ENCODE data around the gene MAPK8IP1.

Gene MAPK8IP1

DNA sequence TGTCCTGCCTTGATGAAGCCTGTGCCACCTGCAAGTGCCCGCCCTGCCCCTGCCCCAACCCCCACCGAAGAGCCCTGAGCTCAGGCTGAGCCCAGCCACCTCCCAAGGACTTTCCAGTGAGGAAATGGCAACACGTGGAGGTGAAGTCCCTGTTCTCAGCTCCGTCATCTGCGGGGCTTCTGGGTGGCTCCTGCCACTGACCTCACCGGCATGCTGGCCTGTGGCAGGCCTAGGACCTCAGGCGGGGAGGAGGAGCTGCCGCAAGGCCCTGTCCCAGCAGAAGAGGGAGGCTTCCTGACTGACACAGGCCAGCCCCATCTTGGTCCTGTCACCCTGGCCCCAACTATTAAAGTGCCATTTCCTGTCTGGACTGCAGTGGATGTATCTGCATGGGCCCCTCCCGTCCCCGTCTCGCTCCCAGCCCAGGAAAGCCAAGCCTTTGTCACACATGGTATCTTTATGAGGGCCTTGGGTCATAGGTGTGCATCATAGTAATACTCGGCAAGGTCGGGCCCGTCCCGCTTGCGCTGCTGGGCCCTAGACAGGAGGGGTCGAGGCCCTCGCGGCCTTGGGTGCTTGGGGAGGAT is 20.7 kb downstream of the MAPK8IP1 start:
- 72% methylated on average over 19 of the region's 19 CpGs for WGBS
- Histone ChIP-seq H3K79me1 (replicated peaks; ENCODE audit: low read length, poor library complexity, severe bottlenecking) (peaks cover 1% of the 10 kb centered on the region), H2AK5ac (ENCODE audit: low read length, severe bottlenecking) (no peak overlapping the region), H4K8ac (ENCODE audit: low read length) (no peak overlapping the region), H3K36me3 (ENCODE audit: control insufficient read depth in 1 of 2, insufficient read depth in 2 of 2, low read depth in 1 of 2, low read length in 2 of 2) (peaks cover 40 to 55% of the 10 kb centered on the region in 2 experiments), H4K91ac (ENCODE audit: low read length) (no peak overlapping the region), H3K4me2 (ENCODE audit: low read length, poor library complexity, severe bottlenecking) (no peak overlapping the region), H2BK15ac (ENCODE audit: low read depth, poor library complexity, severe bottlenecking) (no peak overlapping the region), H3K4me1 (ENCODE audit: control insufficient read depth, insufficient read depth, low read depth, low read length) (peaks cover 8% of the 10 kb centered on the region), H3K18ac (ENCODE audit: low read depth in 1 of 2, low read length in 2 of 2) (no peak overlapping the region), H3K9me3 (ENCODE audit: control insufficient read depth, low read length) (no peaks in the 10 kb centered on the region), H3K4me3 (ENCODE audit: insufficient read depth in 1 of 2, low read depth in 1 of 2, low read length in 2 of 2) (no peak overlapping the region), H3K4ac (ENCODE audit: low read depth in 1 of 2, low read length in 2 of 2) (no peak overlapping the region), H2BK120ac (ENCODE audit: low read depth, low read length) (no peak overlapping the region), H3K23ac (ENCODE audit: low read length in 2 of 2) (no peak overlapping the region), H2AFZ (ENCODE audit: low read depth, low read length) (no peak overlapping the region), H2BK12ac (ENCODE audit: low read length in 2 of 2) (no peak overlapping the region), H3K27ac (ENCODE audit: low read length, poor library complexity, severe bottlenecking) (no peak overlapping the region), H3K9ac (ENCODE audit: low read length) (no peak overlapping the region), H3K14ac (ENCODE audit: low read length in 2 of 2) (no peak overlapping the region), H3K27me3 (ENCODE audit: control insufficient read depth in 1 of 2, insufficient read depth in 1 of 2, low read length in 2 of 2) (peaks cover 0 to 6% of the 10 kb centered on the region in 2 experiments), H2BK5ac (ENCODE audit: low read depth, low read length, poor library complexity, severe bottlenecking) (no peak overlapping the region)
- DNase-seq: peak; percentile 20

DNA sequence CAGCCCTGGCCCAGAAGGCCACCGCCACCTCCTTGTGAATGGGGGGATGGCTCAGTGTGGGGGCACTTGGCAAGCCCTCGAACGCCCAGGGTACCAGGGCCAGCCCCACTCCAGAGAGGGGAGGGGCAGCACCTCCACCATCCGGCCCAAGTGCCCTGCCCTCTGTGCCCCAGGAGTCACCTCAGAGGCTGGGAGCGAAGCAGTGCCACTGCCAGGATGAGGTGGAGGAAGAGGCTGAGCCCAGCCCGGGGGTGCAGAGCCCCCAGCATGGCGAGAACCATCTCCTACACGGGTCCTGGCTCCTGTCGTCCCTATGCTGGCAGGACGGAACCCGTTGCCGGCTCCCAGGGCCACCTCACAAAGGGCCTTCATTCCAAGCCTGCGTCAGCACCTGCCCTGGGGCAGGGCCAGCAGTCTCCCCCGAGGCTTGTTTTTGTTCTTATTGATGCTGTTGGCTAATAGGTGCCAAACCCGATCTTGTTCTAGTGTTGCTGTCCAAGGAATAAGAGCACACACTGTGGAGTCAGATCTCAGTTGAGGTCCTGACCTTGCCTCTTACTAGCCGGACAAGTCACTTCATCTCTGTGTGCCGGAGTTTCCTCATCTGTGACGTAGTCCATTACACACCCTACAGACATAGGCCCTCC is 21.6 kb downstream of the MAPK8IP1 start, which contains the start of gene FREY1:
Gene FREY1, minus strand, starts transcription at position 307 of the 647 bp plus-strand sequence. Its CDS starts 26 bp downstream, at position 281.
- Histone ChIP-seq H3K27ac (ENCODE audit: low read length, poor library complexity, severe bottlenecking) (no peak within 1 kb of the TSS), H3K4me2 (ENCODE audit: low read length, poor library complexity, severe bottlenecking) (no peak within 1 kb of the TSS), H3K4me1 (ENCODE audit: control insufficient read depth, insufficient read depth, low read depth, low read length) (peaks cover 7% of the 10 kb centered on the region), H2BK5ac (ENCODE audit: low read depth, low read length, poor library complexity, severe bottlenecking) (no peak within 1 kb of the TSS), H4K8ac (ENCODE audit: low read length) (no peak within 1 kb of the TSS), H2AK5ac (ENCODE audit: low read length, severe bottlenecking) (no peak within 1 kb of the TSS), H2BK15ac (ENCODE audit: low read depth, poor library complexity, severe bottlenecking) (no peak within 1 kb of the TSS), H3K9me3 (ENCODE audit: control insufficient read depth, low read length) (no peaks in the 10 kb centered on the region), H3K9ac (ENCODE audit: low read length) (no peak within 1 kb of the TSS), H3K4me3 (ENCODE audit: insufficient read depth in 1 of 2, low read depth in 1 of 2, low read length in 2 of 2) (no peak within 1 kb of the TSS), H3K18ac (ENCODE audit: low read depth in 1 of 2, low read length in 2 of 2) (no peak within 1 kb of the TSS), H3K36me3 (ENCODE audit: control insufficient read depth in 1 of 2, insufficient read depth in 2 of 2, low read depth in 1 of 2, low read length in 2 of 2) (peaks cover 48 to 62% of the 10 kb centered on the region in 2 experiments), H3K27me3 (ENCODE audit: control insufficient read depth in 1 of 2, insufficient read depth in 1 of 2, low read length in 2 of 2) (no peaks in the 10 kb centered on the region), H2BK12ac (ENCODE audit: low read length in 2 of 2) (no peak within 1 kb of the TSS), H2AFZ (ENCODE audit: low read depth, low read length) (no peak within 1 kb of the TSS), H3K23ac (ENCODE audit: low read length in 2 of 2) (no peak within 1 kb of the TSS), H4K91ac (ENCODE audit: low read length) (no peak within 1 kb of the TSS), H3K79me1 (replicated peaks; ENCODE audit: low read length, poor library complexity, severe bottlenecking) (no peaks in the 10 kb centered on the region), H3K4ac (ENCODE audit: low read depth in 1 of 2, low read length in 2 of 2) (no peak within 1 kb of the TSS), H3K14ac (ENCODE audit: low read length in 2 of 2) (no peak within 1 kb of the TSS), H2BK120ac (ENCODE audit: low read depth, low read length) (no peak within 1 kb of the TSS)
- peak; percentile 21 for DNase-seq
- WGBS: 88% methylated on average over 18 of the region's 18 CpGs

DNA sequence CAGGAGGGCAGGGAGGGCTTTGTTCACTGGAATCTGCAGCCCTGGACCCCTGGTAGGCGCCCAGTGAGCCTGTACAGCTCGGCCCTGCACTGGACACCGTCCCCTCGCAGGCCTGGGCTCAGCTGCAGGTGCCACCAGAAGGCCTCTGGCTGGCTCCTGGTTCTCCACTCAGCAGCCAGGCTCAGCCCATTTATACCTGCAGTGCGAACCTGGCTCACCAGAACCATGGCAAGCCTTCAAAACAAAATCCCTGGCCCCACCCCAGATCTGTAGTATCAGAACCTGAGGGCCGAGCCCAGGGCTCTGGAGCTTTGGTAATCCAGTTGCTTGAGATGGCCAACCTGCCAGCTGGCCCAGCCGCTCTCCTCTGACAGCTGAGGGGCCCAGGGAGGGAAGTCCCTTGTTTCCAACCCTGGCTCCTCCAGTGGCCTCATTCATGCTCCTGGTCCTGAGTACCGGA is 22.5 kb downstream of the MAPK8IP1 start:
- no peak overlapping the region for H4K8ac ChIP-seq (ENCODE audit: low read length)
- H2BK12ac ChIP-seq (ENCODE audit: low read length in 2 of 2): no peak overlapping the region
- H3K9me3 ChIP-seq (ENCODE audit: control insufficient read depth, low read length): no peaks in the 10 kb centered on the region
- DNase-seq: no peak
- no peak overlapping the region for H2AK5ac ChIP-seq (ENCODE audit: low read length, severe bottlenecking)
- H3K14ac ChIP-seq (ENCODE audit: low read length in 2 of 2): no peak overlapping the region
- no peak overlapping the region for H3K4ac ChIP-seq (ENCODE audit: low read depth in 1 of 2, low read length in 2 of 2)
- no peak overlapping the region for H3K4me3 ChIP-seq (ENCODE audit: insufficient read depth in 1 of 2, low read depth in 1 of 2, low read length in 2 of 2)
- no peaks in the 10 kb centered on the region for H3K79me1 ChIP-seq (replicated peaks; ENCODE audit: low read length, poor library complexity, severe bottlenecking)
- H3K23ac ChIP-seq (ENCODE audit: low read length in 2 of 2): no peak overlapping the region
- no peak overlapping the region for H3K4me2 ChIP-seq (ENCODE audit: low read length, poor library complexity, severe bottlenecking)
- 91% methylated on average over 8 of the region's 8 CpGs for WGBS
- no peak overlapping the region for H3K18ac ChIP-seq (ENCODE audit: low read depth in 1 of 2, low read length in 2 of 2)
- H4K91ac ChIP-seq (ENCODE audit: low read length): no peak overlapping the region
- no peak overlapping the region for H2BK15ac ChIP-seq (ENCODE audit: low read depth, poor library complexity, severe bottlenecking)
- no peak overlapping the region for H3K27ac ChIP-seq (ENCODE audit: low read length, poor library complexity, severe bottlenecking)
- no peak overlapping the region for H3K9ac ChIP-seq (ENCODE audit: low read length)
- no peak overlapping the region for H2BK5ac ChIP-seq (ENCODE audit: low read depth, low read length, poor library complexity, severe bottlenecking)
- no peaks in the 10 kb centered on the region for H3K27me3 ChIP-seq (ENCODE audit: control insufficient read depth in 1 of 2, insufficient read depth in 1 of 2, low read length in 2 of 2)
- peaks cover 49 to 60% of the 10 kb centered on the region in 2 experiments for H3K36me3 ChIP-seq (ENCODE audit: control insufficient read depth in 1 of 2, insufficient read depth in 2 of 2, low read depth in 1 of 2, low read length in 2 of 2)
- H3K4me1 ChIP-seq (ENCODE audit: control insufficient read depth, insufficient read depth, low read depth, low read length): peaks cover 4% of the 10 kb centered on the region
- no peak overlapping the region for H2BK120ac ChIP-seq (ENCODE audit: low read depth, low read length)
- no peak overlapping the region for H2AFZ ChIP-seq (ENCODE audit: low read depth, low read length)

DNA sequence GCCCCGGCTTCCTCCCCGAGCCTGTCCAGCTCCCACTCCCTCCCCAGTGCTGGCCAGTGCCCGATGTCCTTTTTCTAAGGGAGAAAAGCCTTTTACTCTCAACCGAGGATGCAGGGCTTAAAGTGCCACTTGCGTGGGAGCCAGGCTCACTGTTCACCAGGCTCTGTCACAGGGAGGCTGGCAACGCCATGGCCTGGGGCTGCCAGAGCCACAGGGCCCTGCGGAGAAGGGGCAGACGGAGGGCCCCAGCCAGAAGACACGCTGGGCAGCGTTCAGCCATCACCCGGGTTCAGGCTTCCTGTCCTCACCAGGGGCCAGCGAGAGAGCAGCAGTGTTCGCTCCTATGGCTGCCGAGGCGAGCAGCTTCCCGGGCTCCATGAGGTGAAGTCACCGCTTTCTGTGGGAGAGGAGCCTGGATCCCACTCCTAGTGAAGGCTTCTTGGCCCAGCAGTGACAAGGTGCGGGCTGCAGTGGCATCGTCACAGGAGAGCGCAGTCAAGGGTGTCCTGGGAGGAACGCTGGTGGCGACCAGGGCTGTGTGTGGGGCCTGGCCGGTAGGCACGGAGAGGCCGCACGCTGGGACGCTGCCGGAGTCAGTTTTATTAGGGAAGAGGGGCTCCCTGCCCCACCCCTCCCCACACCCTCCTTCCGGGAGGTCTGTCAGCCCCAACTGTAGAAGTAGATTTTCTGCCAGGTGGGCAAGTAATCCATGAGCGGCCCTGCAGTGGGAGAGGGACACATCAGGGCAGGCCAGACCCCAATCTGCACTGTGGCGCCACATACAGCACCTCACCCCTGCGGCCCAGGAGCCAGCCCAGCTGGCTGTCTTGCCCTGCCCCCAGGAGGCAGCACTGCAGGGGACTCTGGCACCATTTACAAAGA is 24.4 kb downstream of the MAPK8IP1 start:
- Histone ChIP-seq H3K4me3 (ENCODE audit: insufficient read depth in 1 of 2, low read depth in 1 of 2, low read length in 2 of 2) (no peak overlapping the region), H2BK120ac (ENCODE audit: low read depth, low read length) (no peak overlapping the region)

More for the DNA sequence above, 24.4 kb downstream of the MAPK8IP1 start:
- peaks cover 15% of the 10 kb centered on the region for H3K79me1 ChIP-seq (replicated peaks; ENCODE audit: low read length, poor library complexity, severe bottlenecking)
- no peaks in the 10 kb centered on the region for H3K27me3 ChIP-seq (ENCODE audit: control insufficient read depth in 1 of 2, insufficient read depth in 1 of 2, low read length in 2 of 2)
- H4K8ac ChIP-seq (ENCODE audit: low read length): no peak overlapping the region
- no peak overlapping the region for H3K4ac ChIP-seq (ENCODE audit: low read depth in 1 of 2, low read length in 2 of 2)
- H3K14ac ChIP-seq (ENCODE audit: low read length in 2 of 2): no peak overlapping the region
- H2AFZ ChIP-seq (ENCODE audit: low read depth, low read length): no peak overlapping the region
- no peak overlapping the region for H2BK5ac ChIP-seq (ENCODE audit: low read depth, low read length, poor library complexity, severe bottlenecking)
- peaks cover 6% of the 10 kb centered on the region for H3K4me1 ChIP-seq (ENCODE audit: control insufficient read depth, insufficient read depth, low read depth, low read length)
- H2AK5ac ChIP-seq (ENCODE audit: low read length, severe bottlenecking): no peak overlapping the region
- WGBS: 89% methylated on average over 29 of the region's 32 CpGs
- H3K18ac ChIP-seq (ENCODE audit: low read depth in 1 of 2, low read length in 2 of 2): no peak overlapping the region
- no peak overlapping the region for H3K4me2 ChIP-seq (ENCODE audit: low read length, poor library complexity, severe bottlenecking)
- no peak overlapping the region for H2BK15ac ChIP-seq (ENCODE audit: low read depth, poor library complexity, severe bottlenecking)
- H4K91ac ChIP-seq (ENCODE audit: low read length): no peak overlapping the region
- no peak overlapping the region for H3K27ac ChIP-seq (ENCODE audit: low read length, poor library complexity, severe bottlenecking)
- no peak overlapping the region for H3K9ac ChIP-seq (ENCODE audit: low read length)
- no peak overlapping the region for H3K23ac ChIP-seq (ENCODE audit: low read length in 2 of 2)
- no peaks in the 10 kb centered on the region for H3K9me3 ChIP-seq (ENCODE audit: control insufficient read depth, low read length)
- H3K36me3 ChIP-seq (ENCODE audit: control insufficient read depth in 1 of 2, insufficient read depth in 2 of 2, low read depth in 1 of 2, low read length in 2 of 2): peaks cover 52 to 64% of the 10 kb centered on the region in 2 experiments
- H2BK12ac ChIP-seq (ENCODE audit: low read length in 2 of 2): no peak overlapping the region
- no peak for DNase-seq
